B cell (primary cell): ENCODE results near the gene SOHLH1. TPM values are rescaled to one million over a fixed set of nuclear protein-coding genes. Genes with fewer than 3 reads are reported as not detected.

Experiments used
- ATAC-seq: fragments of 200-7000 bp; cut with Tn5 transposase; one replicate; pipeline ENCODE4 v1.10.0; 2021; ENCODE audit warnings: low read depth, mild to moderate bottlenecking, moderate number of reproducible peaks, moderate library complexity
- CTCF ChIA-PET: fragments of 350-600 bp; sonication (Branson Sonifier 250); formaldehyde crosslinking; loops from one replicate; lab custom pipeline; 2021; ENCODE audit warnings: antibody characterized with exemption, inconsistent platforms; lab: Charles Lee
- POLR2A ChIA-PET: fragments of 350-600 bp; sonication (Branson Sonifier 250); formaldehyde crosslinking; loops from one replicate; lab custom pipeline; 2021; ENCODE audit warnings: antibody characterized with exemption; lab: Charles Lee
- DNase-seq: peaks from one replicate; pipeline ENCODE4 v3.0.0; 2013
- H2AFZ ChIP-seq: 2 replicates; pipeline ENCODE4 v1.6.1; 2012; ENCODE audit warnings: mild to moderate bottlenecking, low read depth, low read length; ENCODE audit not compliant: insufficient read depth, poor library complexity, severe bottlenecking
- H3K27ac ChIP-seq, 2 donors: 1 replicate in 1 of 2; 2 replicates in 1 of 2; pipeline ENCODE4 v1.5.1; 2012 to 2013; ENCODE audit warnings: low read length in 2 of 2, mild to moderate bottlenecking in 2 of 2, moderate library complexity in 1 of 2
- H3K27me3 ChIP-seq, 4 experiments: fragments of 200-600 bp in 1 of 4; sonication (generic) in 1 of 4; replicated peaks in 1 of 4; 1 replicate in 2 of 4; 2 replicates in 2 of 4; pipeline versions ENCODE4 v1.6.1 to v1.7.0; 2013 to 2016; ENCODE audit warnings: low read length in 3 of 4, mild to moderate bottlenecking in 2 of 4, mixed read lengths in 1 of 4, moderate library complexity in 1 of 4; ENCODE audit not compliant: insufficient read depth in 4 of 4, control insufficient read depth in 3 of 4; ENCODE audit errors: control extremely low read depth in 1 of 4
- H3K36me3 ChIP-seq, 2 experiments: replicated peaks in 1 of 2; 1 replicate in 1 of 2; 2 replicates in 1 of 2; pipeline versions ENCODE4 v1.6.1 to v1.7.1; 2013; ENCODE audit warnings: low read length in 1 of 2; ENCODE audit not compliant: insufficient read depth in 2 of 2, control insufficient read depth in 1 of 2; ENCODE audit errors: control extremely low read depth in 1 of 2, extremely low read depth in 1 of 2
- H3K4me1 ChIP-seq, 2 donors: fragments of 200-600 bp in 1 of 2; sonication (generic) in 1 of 2; 1 replicate in 1 of 2; 2 replicates in 1 of 2; pipeline versions ENCODE4 v1.5.1 to v1.6.1; 2013 to 2017; ENCODE audit warnings: low read length in 2 of 2; ENCODE audit not compliant: control insufficient read depth in 2 of 2, insufficient read depth in 2 of 2
- H3K4me2 ChIP-seq: replicated peaks from 2 replicates; pipeline ENCODE3; 2012; ENCODE audit warnings: mild to moderate bottlenecking, low read depth, low read length; ENCODE audit not compliant: poor library complexity, severe bottlenecking
- H3K4me3 ChIP-seq, 5 experiments: fragments of 200-600 bp in 1 of 5; sonication (generic) in 1 of 5; 1 replicate in 3 of 5; 2 replicates in 2 of 5; pipeline versions ENCODE4 v1.5.1 to v1.7.0; 2011 to 2016; ENCODE audit warnings: low read length in 4 of 5, mild to moderate bottlenecking in 4 of 5, low read depth in 2 of 5, control low read depth in 1 of 5, moderate library complexity in 1 of 5; ENCODE audit not compliant: insufficient read depth in 1 of 5; ENCODE audit errors: control extremely low read depth in 1 of 5, extremely low read depth in 1 of 5
- H3K79me2 ChIP-seq: fragments of 200-600 bp; sonication (generic); one replicate; pipeline ENCODE4 v1.6.0; 2016; ENCODE audit warnings: low read length; ENCODE audit not compliant: control insufficient read depth, insufficient read depth
- H3K9ac ChIP-seq: fragments of 200-600 bp; sonication (generic); 2 replicates; pipeline ENCODE4 v1.6.1; 2017; ENCODE audit warnings: mild to moderate bottlenecking, low read length, moderate library complexity
- H3K9me3 ChIP-seq, 3 donors: one replicate each; pipeline versions ENCODE4 v1.6.1 to v1.7.1; 2013; ENCODE audit warnings: low read length in 2 of 3; ENCODE audit not compliant: control insufficient read depth in 2 of 3, insufficient read depth in 1 of 3; ENCODE audit errors: control extremely low read depth in 1 of 3
- H4K20me1 ChIP-seq: 2 replicates; pipeline ENCODE4 v1.6.0; 2012; ENCODE audit warnings: mild to moderate bottlenecking, low read length; ENCODE audit not compliant: insufficient read depth, control insufficient read depth, poor library complexity, severe bottlenecking
- H3K27ac Mint-ChIP-seq: one replicate; pipeline ENCODE4 v1.8.0; 2021; ENCODE audit warnings: mixed read lengths
- H3K27me3 Mint-ChIP-seq: one replicate; pipeline ENCODE4 v1.8.0; 2021; ENCODE audit warnings: mixed read lengths
- H3K4me1 Mint-ChIP-seq: one replicate; pipeline ENCODE4 v1.8.0; 2021; ENCODE audit warnings: mixed read lengths
- H3K4me3 Mint-ChIP-seq: one replicate; pipeline ENCODE4 v1.8.0; 2021; ENCODE audit warnings: mixed read lengths
- H3K9me3 Mint-ChIP-seq: one replicate; pipeline ENCODE4 v1.8.0; 2022; ENCODE audit warnings: mixed read lengths; ENCODE audit not compliant: insufficient read depth
- EZH2 ChIP-seq: IDR thresholded peaks from 2 replicates; pipeline ENCODE4 v1.6.1; 2012; ENCODE audit warnings: borderline replicate concordance, low read depth, mild to moderate bottlenecking, moderate library complexity, low read length; ENCODE audit not compliant: insufficient read depth, poor library complexity, severe bottlenecking
- WGBS: methylation state at CpG from one replicate; pipeline ENCODE4 v1.1.5; 2013; ENCODE audit warnings: missing lambda C conversion rate; ENCODE audit not compliant: insufficient coverage; 5-methylcytosine and 5-hydroxymethylcytosine counted together
- intact Hi-C: fragments of 100-400 bp; cut with micrococcal nuclease; formaldehyde crosslinking; loops from one replicate; pipeline ENCODE4 v1.10.0; 2022
- polyA plus RNA-seq: library from polyadenylated mRNA; depleted of rRNA; stranded (reverse); fragments of >200 nt; gene quantifications from 2 replicates; pipeline ENCODE4 v1.2.3, GENCODE V29; 2012
- total RNA-seq, 2 donors: library from RNA; stranded (reverse); fragments of 120-200 nt in 1 of 2; gene quantifications; 1 replicate in 1 of 2; 2 replicates in 1 of 2; pipeline versions ENCODE4 v1.2.3 to v1.2.4, GENCODE V29; 2013 to 2022
- TF ChIP-seq, protein P1 (sequence below): fragments of 200-600 bp; IDR thresholded peaks from one replicate; pipeline ENCODE4 v1.8.0; 2022; ENCODE audit warnings: antibody characterized with exemption, mild to moderate bottlenecking

SOHLH1 gene
- total and polyA plus RNA-seq, 2 donors (not counting 1 experiment from before 2014, with no cell fraction given), result not detected

- Histone ChIP-seq H3K4me3 (no peak overlapping the region), H3K9ac (no peak overlapping the region), H3K27ac (no peak overlapping the region), H3K27me3 (peaks cover 0 to 31% (median 7%) of the 10 kb centered on the region in 4 experiments), H3K4me1 (no peaks in the 10 kb centered on the region), H4K20me1 (no peaks in the 10 kb centered on the region), H3K9me3 (peaks cover 0 to 6% (median 0%) of the 10 kb centered on the region in 3 donors), H2AFZ (no peak overlapping the region), H3K4me2 (no peak overlapping the region), H3K36me3 (no peaks in the 10 kb centered on the region), H3K79me2 (no peaks in the 10 kb centered on the region)
- CTCF ChIA-PET, result no interaction called here
- no peak for ATAC-seq
- POLR2A ChIA-PET, result no interaction called here
- TF ChIP-seq, protein P1, sequence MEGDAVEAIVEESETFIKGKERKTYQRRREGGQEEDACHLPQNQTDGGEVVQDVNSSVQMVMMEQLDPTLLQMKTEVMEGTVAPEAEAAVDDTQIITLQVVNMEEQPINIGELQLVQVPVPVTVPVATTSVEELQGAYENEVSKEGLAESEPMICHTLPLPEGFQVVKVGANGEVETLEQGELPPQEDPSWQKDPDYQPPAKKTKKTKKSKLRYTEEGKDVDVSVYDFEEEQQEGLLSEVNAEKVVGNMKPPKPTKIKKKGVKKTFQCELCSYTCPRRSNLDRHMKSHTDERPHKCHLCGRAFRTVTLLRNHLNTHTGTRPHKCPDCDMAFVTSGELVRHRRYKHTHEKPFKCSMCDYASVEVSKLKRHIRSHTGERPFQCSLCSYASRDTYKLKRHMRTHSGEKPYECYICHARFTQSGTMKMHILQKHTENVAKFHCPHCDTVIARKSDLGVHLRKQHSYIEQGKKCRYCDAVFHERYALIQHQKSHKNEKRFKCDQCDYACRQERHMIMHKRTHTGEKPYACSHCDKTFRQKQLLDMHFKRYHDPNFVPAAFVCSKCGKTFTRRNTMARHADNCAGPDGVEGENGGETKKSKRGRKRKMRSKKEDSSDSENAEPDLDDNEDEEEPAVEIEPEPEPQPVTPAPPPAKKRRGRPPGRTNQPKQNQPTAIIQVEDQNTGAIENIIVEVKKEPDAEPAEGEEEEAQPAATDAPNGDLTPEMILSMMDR, result no peak
- no peak for TF ChIP-seq EZH2
- Mint-ChIP-seq H3K4me1 (no peaks in the 10 kb centered on the region), H3K4me3 (no peak overlapping the region), H3K9me3 (no peaks in the 10 kb centered on the region), H3K27ac (no peak overlapping the region), H3K27me3 (peaks cover 30% of the 10 kb centered on the region)
- intact Hi-C loops, result no loop called here
- DNase-seq, result no peak
- WGBS, result 93% methylated on average over 11 of the region's 11 CpGs
Observed at GRCh38 chr9:135716045-135716444, 16.8 kb upstream of the SOHLH1 start.

DNA sequence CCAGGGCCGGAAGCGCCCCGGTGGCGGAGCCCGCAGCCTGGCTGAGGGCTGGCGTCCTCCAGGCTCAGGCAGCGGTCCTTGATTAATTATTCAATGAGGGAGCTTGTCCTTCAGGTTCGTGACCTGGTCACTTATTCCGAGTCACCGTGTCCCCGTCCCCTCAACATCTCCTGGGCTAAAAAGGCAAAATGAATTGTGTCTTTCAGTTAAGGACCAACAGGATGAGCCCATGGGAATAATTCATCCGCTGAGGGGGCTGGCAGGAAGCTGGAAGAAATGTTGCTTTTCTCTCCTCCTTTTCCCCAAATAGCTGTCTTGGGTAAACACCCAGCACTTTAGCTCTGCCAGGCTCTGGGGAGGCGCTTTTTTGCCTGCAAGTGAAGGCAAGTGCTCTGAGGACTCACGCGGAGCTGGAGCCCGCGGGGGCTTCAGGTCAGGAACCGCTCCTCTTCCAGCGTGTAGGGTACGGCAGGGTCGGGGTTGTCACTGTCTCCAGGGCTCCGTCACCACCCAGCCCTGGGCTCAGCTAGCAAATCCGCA lies 15.8 kb upstream of the SOHLH1 start:
- H3K4me1 ChIP-seq, result no peaks in the 10 kb centered on the region
- no peak overlapping the region for H3K4me2 ChIP-seq
- Mint-ChIP-seq H3K9me3 (no peaks in the 10 kb centered on the region), H3K27me3 (peaks cover 30% of the 10 kb centered on the region), H3K4me3 (no peak overlapping the region), H3K4me1 (no peaks in the 10 kb centered on the region), H3K27ac (no peak overlapping the region)
- peaks cover 0 to 6% (median 0%) of the 10 kb centered on the region in 3 donors for H3K9me3 ChIP-seq
- intact Hi-C loops, result no loop called here
- CTCF ChIA-PET, result no interaction called here
- H2AFZ ChIP-seq, result no peak overlapping the region
- no peaks in the 10 kb centered on the region for H3K79me2 ChIP-seq
- POLR2A ChIA-PET, result no interaction called here
- ATAC-seq (no peak), DNase-seq (no peak)
- H3K27me3 ChIP-seq, result peaks cover 0 to 31% (median 7%) of the 10 kb centered on the region in 4 experiments
- H3K36me3 ChIP-seq, result no peaks in the 10 kb centered on the region
- 33% methylated on average over 19 of the region's 23 CpGs for WGBS
- no peak overlapping the region for H3K4me3 ChIP-seq
- TF ChIP-seq, protein P1, result no peak
- TF ChIP-seq EZH2, result no peak
- H3K27ac ChIP-seq, result no peak overlapping the region
- no peak overlapping the region for H3K9ac ChIP-seq
- no peaks in the 10 kb centered on the region for H4K20me1 ChIP-seq
